ENCODE data around the gene NR2C2. TPM values are rescaled to one million over a fixed set of nuclear protein-coding genes. Genes with fewer than 3 reads are reported as not detected.

NR2C2 gene
- total RNA-seq, 1 donor from 2014 or later, result 19.6 TPM

- DNase-seq (ENCODE audit: low read depth in 2 of 2), result no peak
Measured at GRCh38 chr3:15017191-15017590, 69.8 kb downstream of the NR2C2 start.

GRCh38 chr3:15023249-15023648, 75.9 kb downstream of the NR2C2 start:
- no peak for DNase-seq (ENCODE audit: low read depth in 2 of 2)

- DNase-seq (ENCODE audit: low read depth in 2 of 2), result no peak
Measured at GRCh38 chr3:15023719-15024118, 76.3 kb downstream of the NR2C2 start.

GRCh38 chr3:15029625-15030024, 82.2 kb downstream of the NR2C2 start:
- DNase-seq (ENCODE audit: low read depth in 2 of 2), result no peak

- no peak for DNase-seq (ENCODE audit: low read depth in 2 of 2)
Measured at GRCh38 chr3:15032650-15033049, 85.3 kb downstream of the NR2C2 start.

- no peak for DNase-seq (ENCODE audit: low read depth in 2 of 2)
Measured at GRCh38 chr3:15033103-15033502, 85.7 kb downstream of the NR2C2 start.

GRCh38 chr3:15038306-15038705, 90.9 kb downstream of the NR2C2 start:
- no peak for DNase-seq (ENCODE audit: low read depth in 2 of 2)

GRCh38 chr3:15040844-15041243, 93.5 kb downstream of the NR2C2 start:
- no peak for DNase-seq (ENCODE audit: low read depth in 2 of 2)

- no peak for DNase-seq (ENCODE audit: low read depth in 2 of 2)
Measured at GRCh38 chr3:15041950-15042349, 94.6 kb downstream of the NR2C2 start.

GRCh38 chr3:15042936-15043335, 95.6 kb downstream of the NR2C2 start:
- DNase-seq (ENCODE audit: low read depth in 2 of 2), result peak in 1 of 2 donors; percentile 33

GRCh38 chr3:15043408-15044171, 96.2 kb downstream of the NR2C2 start:
- DNase-seq (ENCODE audit: low read depth in 2 of 2), result no peak

- peak; percentile 57 to 60 for DNase-seq (ENCODE audit: low read depth in 2 of 2)
Measured at GRCh38 chr3:15044326-15044725, 96.9 kb downstream of the NR2C2 start.

- no peak for DNase-seq (ENCODE audit: low read depth in 2 of 2)
Measured at GRCh38 chr3:15045667-15046066, 98.3 kb downstream of the NR2C2 start.

- no peak for DNase-seq (ENCODE audit: low read depth in 2 of 2)
Measured at GRCh38 chr3:15049584-15049983, 102.2 kb downstream of the NR2C2 start.

- no peak for DNase-seq (ENCODE audit: low read depth in 2 of 2)
Measured at GRCh38 chr3:15050405-15051092, 103.2 kb downstream of the NR2C2 start.

GRCh38 chr3:15051531-15051930, 104.1 kb downstream of the NR2C2 start:
- DNase-seq (ENCODE audit: low read depth in 2 of 2), result peak; percentile 56 to 71

- DNase-seq (ENCODE audit: low read depth in 2 of 2), result no peak
Measured at GRCh38 chr3:15052335-15053242, 105.2 kb downstream of the NR2C2 start.

- no peak for DNase-seq (ENCODE audit: low read depth in 2 of 2)
Measured at GRCh38 chr3:15053541-15053940, 106.2 kb downstream of the NR2C2 start.

- DNase-seq (ENCODE audit: low read depth in 2 of 2), result no peak
Measured at GRCh38 chr3:15055019-15055557, 107.7 kb downstream of the NR2C2 start.

- DNase-seq (ENCODE audit: low read depth in 2 of 2), result no peak
Measured at GRCh38 chr3:15056676-15057404, 109.5 kb downstream of the NR2C2 start.

GRCh38 chr3:15060029-15060428, 112.6 kb downstream of the NR2C2 start:
- no peak for DNase-seq (ENCODE audit: low read depth in 2 of 2)

Measured in lung microvascular endothelial cell (primary cell).